H1 (cell line): ENCODE measurements around the gene NAT9. TPM values are rescaled to one million over a fixed set of nuclear protein-coding genes. Genes with fewer than 3 reads are reported as not detected.

Source experiments
- CTCF ChIA-PET: fragments of 300-600 bp; sonication (Branson Sonifier 250); formaldehyde crosslinking; loops from one replicate; lab custom pipeline; 2021; ENCODE audit not compliant: partially characterized antibody; lab: Charles Lee
- POLR2A ChIA-PET: fragments of 300-600 bp; sonication (Branson Sonifier 250); formaldehyde crosslinking; loops from one replicate; lab custom pipeline; 2021; ENCODE audit warnings: inconsistent platforms; ENCODE audit not compliant: partially characterized antibody; lab: Charles Lee
- DNase-seq, 2 experiments: peaks; one replicate each; pipeline versions ENCODE4 v3.0.0 to v3.0.0-alpha.2; 2010 to 2022; ENCODE audit warnings: low spot score in 2 of 2, low read depth in 1 of 2, mixed read lengths in 1 of 2
- FAIRE-seq: peaks from 2 replicates; lab custom pipeline; 2011; peaks lifted over from hg19 to GRCh38; lab: Jason Lieb, UNC
- H2AFZ ChIP-seq: 2 replicates; pipeline ENCODE4 v1.8.1; 2012; ENCODE audit warnings: low read length, inconsistent platforms
- H2AK5ac ChIP-seq: 2 replicates; pipeline ENCODE4 v1.6.1; 2013; ENCODE audit warnings: low read depth, low read length
- H2BK120ac ChIP-seq: replicated peaks from 2 replicates; pipeline ENCODE3; 2013; ENCODE audit warnings: low read depth, low read length, inconsistent platforms
- H2BK12ac ChIP-seq: 2 replicates; pipeline ENCODE4 v1.6.1; 2013; ENCODE audit warnings: low read depth, low read length
- H2BK15ac ChIP-seq: 2 replicates; pipeline ENCODE4 v1.6.1; 2013; ENCODE audit warnings: low read length
- H2BK20ac ChIP-seq: 2 replicates; pipeline ENCODE4 v1.6.1; 2013; ENCODE audit warnings: low read length
- H2BK5ac ChIP-seq: 2 replicates; pipeline ENCODE4 v1.6.1; 2013; ENCODE audit warnings: low read depth, low read length
- H3K14ac ChIP-seq: 2 replicates; pipeline ENCODE4 v1.6.1; 2013; ENCODE audit warnings: inconsistent platforms; ENCODE audit not compliant: insufficient read length
- H3K18ac ChIP-seq: 2 replicates; pipeline ENCODE4 v1.6.1; 2013; ENCODE audit warnings: low read length; ENCODE audit errors: extremely low read depth
- H3K23ac ChIP-seq: 2 replicates; pipeline ENCODE4 v1.6.1; 2013; ENCODE audit warnings: inconsistent platforms; ENCODE audit not compliant: insufficient read length
- H3K23me2 ChIP-seq: 2 replicates; pipeline ENCODE4 v1.6.1; 2013; ENCODE audit warnings: low read depth, low read length
- H3K27ac ChIP-seq: 2 replicates; pipeline ENCODE4 v1.6.1; 2011; ENCODE audit warnings: low read depth, low read length, inconsistent platforms
- H3K27me3 ChIP-seq, 4 experiments: replicated peaks in 1 of 4; 1 replicate in 1 of 4; 2 replicates in 3 of 4; pipeline versions ENCODE4 v1.6.1 to v1.8.1; 2011 to 2013; ENCODE audit warnings: low read length in 3 of 4, mild to moderate bottlenecking in 3 of 4, inconsistent platforms in 2 of 4, mixed read lengths in 2 of 4, moderate library complexity in 1 of 4; ENCODE audit not compliant: control insufficient read depth in 3 of 4, insufficient read depth in 3 of 4; ENCODE audit errors: extremely low read depth in 1 of 4
- H3K36me3 ChIP-seq, 4 experiments: 2 replicates each; pipeline versions ENCODE4 v1.6.1 to v1.8.1; 2011 to 2013; ENCODE audit warnings: mild to moderate bottlenecking in 4 of 4, low read length in 3 of 4, moderate library complexity in 2 of 4, control low read depth in 1 of 4, inconsistent platforms in 1 of 4; ENCODE audit not compliant: insufficient read depth in 4 of 4, control insufficient read depth in 2 of 4
- H3K4ac ChIP-seq: replicated peaks from 2 replicates; pipeline ENCODE3; 2013; ENCODE audit warnings: low read length, low read depth, mixed read lengths, inconsistent platforms; ENCODE audit not compliant: insufficient read length
- H3K4me1 ChIP-seq, 4 experiments: replicated peaks in 1 of 4; 1 replicate in 1 of 4; 2 replicates in 3 of 4; pipeline versions ENCODE4 v1.6.1 to v1.8.1; 2011 to 2013; ENCODE audit warnings: low read length in 3 of 4, inconsistent platforms in 2 of 4, mixed read lengths in 1 of 4; ENCODE audit not compliant: insufficient read depth in 4 of 4, control insufficient read depth in 3 of 4
- H3K4me2 ChIP-seq, 2 experiments: 2 replicates each; pipeline versions ENCODE4 v1.6.1 to v1.8.1; 2011 to 2013; ENCODE audit warnings: low read depth in 2 of 2, low read length in 2 of 2, control low read depth in 1 of 2, inconsistent platforms in 1 of 2, mild to moderate bottlenecking in 1 of 2; ENCODE audit not compliant: insufficient read depth in 1 of 2
- H3K4me3 ChIP-seq, 4 experiments: fragments of 200-600, 300-600 bp in 1 of 4; sonication (generic), shearing (Covaris generic), sonication (Bioruptor Twin) in 1 of 4; 2 replicates each; pipeline versions ENCODE4 v1.5.1 to v1.8.1; 2011 to 2016; ENCODE audit warnings: low read length in 4 of 4, low read depth in 3 of 4, control low read depth in 2 of 4, inconsistent platforms in 2 of 4, mild to moderate bottlenecking in 2 of 4, mixed read lengths in 1 of 4, moderate library complexity in 1 of 4; ENCODE audit not compliant: insufficient read depth in 2 of 4; ENCODE audit errors: extremely low read depth in 1 of 4
- H3K56ac ChIP-seq: replicated peaks from 2 replicates; pipeline ENCODE3; 2013; ENCODE audit warnings: low read depth, mild to moderate bottlenecking, mixed read lengths, low read length, inconsistent platforms; ENCODE audit not compliant: insufficient read length
- H3K79me1 ChIP-seq: 2 replicates; pipeline ENCODE4 v1.6.1; 2013; ENCODE audit warnings: low read depth, low read length, control low read depth
- H3K79me2 ChIP-seq, 2 experiments: 2 replicates each; pipeline versions ENCODE4 v1.6.1 to v1.8.1; 2012 to 2013; ENCODE audit warnings: low read length in 2 of 2, mild to moderate bottlenecking in 2 of 2, inconsistent platforms in 1 of 2; ENCODE audit not compliant: insufficient read depth in 2 of 2, control insufficient read depth in 1 of 2
- H3K9ac ChIP-seq, 4 experiments: replicated peaks in 1 of 4; 1 replicate in 1 of 4; 2 replicates in 3 of 4; pipeline versions ENCODE4 v1.6.1 to v1.8.1; 2011 to 2013; ENCODE audit warnings: low read depth in 3 of 4, low read length in 3 of 4, control low read depth in 2 of 4, mild to moderate bottlenecking in 2 of 4, moderate library complexity in 2 of 4, inconsistent platforms in 1 of 4; ENCODE audit errors: extremely low read depth in 1 of 4
- H3K9me3 ChIP-seq, 2 experiments: 2 replicates each; pipeline versions ENCODE4 v1.6.1 to v1.8.1; 2012 to 2013; ENCODE audit warnings: mild to moderate bottlenecking in 2 of 2, moderate library complexity in 2 of 2, control low read depth in 1 of 2, inconsistent platforms in 1 of 2, low read depth in 1 of 2, low read length in 1 of 2, mixed read lengths in 1 of 2; ENCODE audit not compliant: insufficient read depth in 2 of 2
- H4K20me1 ChIP-seq, 2 experiments: replicated peaks in 1 of 2; 2 replicates each; pipeline versions ENCODE3 to v1.8.1; 2011 to 2013; ENCODE audit warnings: inconsistent platforms in 2 of 2, low read length in 2 of 2, mild to moderate bottlenecking in 1 of 2; ENCODE audit not compliant: insufficient read depth in 2 of 2, control insufficient read depth in 1 of 2
- H4K5ac ChIP-seq: 2 replicates; pipeline ENCODE4 v1.6.1; 2013; ENCODE audit warnings: low read length, low read depth, mixed read lengths, inconsistent platforms; ENCODE audit not compliant: insufficient read length
- H4K8ac ChIP-seq: 2 replicates; pipeline ENCODE4 v1.8.0; 2013; ENCODE audit warnings: mild to moderate bottlenecking, moderate library complexity, low read length, inconsistent platforms; ENCODE audit not compliant: insufficient read depth; ENCODE audit errors: extremely low read depth
- H4K91ac ChIP-seq: replicated peaks from 2 replicates; pipeline ENCODE3; 2013; ENCODE audit warnings: low read length, mixed read lengths, inconsistent platforms; ENCODE audit not compliant: insufficient read length
- ASH2L ChIP-seq: fragments of 200-600, 300-600 bp; sonication (generic); IDR thresholded peaks from one replicate; pipeline ENCODE4 v1.7.1; 2017; ENCODE audit warnings: low read length
- CBX8 ChIP-seq: fragments of 300-800, 300-1000 bp; sonication (generic); IDR thresholded peaks from 2 replicates; pipeline ENCODE4 v1.7.1; 2016; ENCODE audit warnings: low read depth, low read length, borderline replicate concordance
- CREB1 ChIP-seq: IDR thresholded peaks from 2 replicates; pipeline ENCODE4 v1.6.1; 2012; ENCODE audit warnings: inconsistent platforms
- CTBP2 ChIP-seq: IDR thresholded peaks from 2 replicates; pipeline ENCODE4 v1.7.0; 2011; ENCODE audit warnings: borderline replicate concordance, mild to moderate bottlenecking, moderate library complexity, mixed read lengths, low read length; ENCODE audit not compliant: insufficient read depth, insufficient read length
- GTF2F1 ChIP-seq: IDR thresholded peaks from 2 replicates; pipeline ENCODE4 v1.6.1; 2012; ENCODE audit warnings: low read depth, low read length, improper control_type of control experiment, borderline replicate concordance
- KDM1A ChIP-seq: fragments of 200-600, 300-600 bp; sonication (generic); IDR thresholded peaks from 2 replicates; pipeline ENCODE4 v1.7.1; 2016; ENCODE audit warnings: mild to moderate bottlenecking, low read length, borderline replicate concordance
- KDM5A ChIP-seq: fragments of 200-600 bp; IDR thresholded peaks from 2 replicates; pipeline ENCODE4 v1.7.1; 2012; ENCODE audit warnings: mild to moderate bottlenecking, low read length, inconsistent platforms, mixed read lengths
- MAFK ChIP-seq: IDR thresholded peaks from 2 replicates; pipeline ENCODE4 v1.6.1; 2012; ENCODE audit warnings: low read depth, mild to moderate bottlenecking, improper control_type of control experiment, low read length
- NRF1 ChIP-seq: IDR thresholded peaks from 2 replicates; pipeline ENCODE4 v1.6.1; 2011; ENCODE audit warnings: mild to moderate bottlenecking, low read depth, low read length, improper control_type of control experiment
- RNF2 ChIP-seq: fragments of 200-900, 300-1000 bp; sonication (generic); IDR thresholded peaks from 2 replicates; pipeline ENCODE4 v1.7.1; 2016; ENCODE audit warnings: borderline replicate concordance, low read depth, mild to moderate bottlenecking, antibody characterized with exemption, low read length; ENCODE audit not compliant: poor library complexity, severe bottlenecking; ENCODE audit errors: missing control alignments
- RXRA ChIP-seq: IDR thresholded peaks from 2 replicates; pipeline ENCODE4 v1.6.1; 2011; ENCODE audit warnings: low read depth, mild to moderate bottlenecking, low read length, moderate library complexity; ENCODE audit not compliant: insufficient read depth
- SIN3A ChIP-seq, 2 experiments: IDR thresholded peaks in 1 of 2; conservative IDR thresholded peaks in 1 of 2; 2 replicates each; pipeline ENCODE4 v1.6.1; 2011 to 2012; ENCODE audit warnings: low read length in 2 of 2, improper control_type of control experiment in 1 of 2, low read depth in 1 of 2, mild to moderate bottlenecking in 1 of 2
- TAF1 ChIP-seq: IDR thresholded peaks from 2 replicates; pipeline ENCODE4 v1.6.1; 2011; ENCODE audit warnings: mild to moderate bottlenecking, low read depth, low read length
- TBP ChIP-seq: IDR thresholded peaks from 2 replicates; pipeline ENCODE4 v1.6.1; 2011; ENCODE audit warnings: low read depth, low read length, improper control_type of control experiment
- WGBS, 2 experiments: shearing (Covaris generic) in 1 of 2; methylation state at CpG; one replicate each; pipeline versions ENCODE4 v1.1.6 to v1.1.7; 2013 to 2015; ENCODE audit warnings: low lambda C conversion rate in 2 of 2, mixed read lengths in 2 of 2, inconsistent platforms in 1 of 2, low coverage in 1 of 2, missing lambda C conversion rate in 1 of 2; ENCODE audit not compliant: insufficient replicate concordance in 2 of 2, insufficient coverage in 1 of 2, insufficient read length in 1 of 2; ENCODE audit errors: extremely low coverage in 1 of 2, missing lambda C conversion rate in 1 of 2; 5-methylcytosine and 5-hydroxymethylcytosine counted together
- polyA plus RNA-seq, 7 experiments: library from polyadenylated mRNA; depleted of rRNA in 3 of 7; stranded (reverse) in 5 of 7; unstranded in 2 of 7; fragments of >200 nt in 5 of 7; fragments of 200-250 nt in 2 of 7; gene quantifications; 1 replicate in 5 of 7; 2 replicates in 1 of 7; 4 replicates in 1 of 7; pipeline versions ENCODE4 v1.2.1 to v1.2.3, GENCODE V29; 2011 to 2013; ENCODE audit warnings: missing spikeins in 2 of 7, mixed read lengths in 2 of 7
- total RNA-seq: library from RNA; stranded (reverse); fragmentation: NEBNext Ultra II Directional; extraction: Animal tissue kit (Norgen Biotek cat#: 25700); gene quantifications from 2 replicates; pipeline ENCODE4 v1.2.1, GENCODE V29; 2021

Gene NAT9
- total and polyA plus RNA-seq, 2 of the 8 experiments (the other 6 are each of a cell fraction or from before 2014, with no cell fraction given) = 32.3 to 42.7 TPM

- no peak overlapping the region for H3K23ac ChIP-seq
- no peaks in the 10 kb centered on the region for H3K9me3 ChIP-seq
- H3K4me3 ChIP-seq = no peak overlapping the region
- H3K27ac ChIP-seq = no peak overlapping the region
- H3K56ac ChIP-seq = no peak overlapping the region
- no peak overlapping the region for H4K8ac ChIP-seq
- FAIRE-seq = no peak
- WGBS, 2 experiments = 88% methylated on average over 5 of the region's 5 CpGs; no CpG with 5 or more reads in 1 of the 2 experiments
- no peaks in the 10 kb centered on the region for H3K27me3 ChIP-seq
- H3K4me2 ChIP-seq = no peak overlapping the region
- peaks cover 0 to 9% (median 6%) of the 10 kb centered on the region in 4 experiments; a peak in 5 of 7 replicates for H3K4me1 ChIP-seq
- H4K91ac ChIP-seq = no peak overlapping the region
- no peak overlapping the region for H2BK20ac ChIP-seq
- peaks cover 2 to 7% of the 10 kb centered on the region in 2 experiments for H4K20me1 ChIP-seq
- no peak overlapping the region for H2BK15ac ChIP-seq
- H2AK5ac ChIP-seq = no peak overlapping the region
- H3K36me3 ChIP-seq = peaks cover 0 to 9% (median under 1%) of the 10 kb centered on the region in 4 experiments; a peak in 4 of 8 replicates
- H2BK12ac ChIP-seq = no peak overlapping the region
- H3K18ac ChIP-seq = no peak overlapping the region
- H2BK5ac ChIP-seq = no peak overlapping the region
- no peak overlapping the region for H3K4ac ChIP-seq
- peaks cover 9% of the 10 kb centered on the region for H3K23me2 ChIP-seq
- H3K9ac ChIP-seq = no peak overlapping the region
- POLR2A ChIA-PET = interaction anchor here (0.6 to 1.3 kb wide), 2 partner anchors 12 to 29 kb away, joined by 3 to 5 read pairs; no protein-coding TSS in a partner anchor
- DNase-seq = no peak
- H3K79me1 ChIP-seq = peaks cover 13% of the 10 kb centered on the region
- no peak overlapping the region for H3K14ac ChIP-seq
- CTCF ChIA-PET = interaction anchor here (1.0 to 99.6 kb wide), 12 partner anchors 8 to 80 kb away, joined by 3 to 2981 read pairs (median 7); partner anchors contain the start of genes FDXR, GRIN2C, NHERF1 and RAB37
- no peak overlapping the region for H2AFZ ChIP-seq
- peaks cover 0 to 24% of the 10 kb centered on the region in 2 experiments; a peak in 2 of 4 replicates for H3K79me2 ChIP-seq
- no peak overlapping the region for H4K5ac ChIP-seq
- H2BK120ac ChIP-seq = no peak overlapping the region
- no peak for TF ChIP-seq KDM1A
- TF ChIP-seq CREB1 = no peak
- no peak for TF ChIP-seq CTBP2
- TF ChIP-seq MAFK = no peak
- TF ChIP-seq ASH2L = no peak
- no peak for TF ChIP-seq CBX8
- TF ChIP-seq TAF1 = no peak
- TF ChIP-seq SIN3A (conservative IDR thresholded peaks at IDR 0.05 in 1 of 2, IDR thresholded peaks at IDR 0.05 in 1 of 2; ENCODE audit: low read depth in 1 of 2, low read length in 2 of 2) = no peak
- TF ChIP-seq KDM5A = no peak
- no peak for TF ChIP-seq TBP
- no peak for TF ChIP-seq NRF1
- TF ChIP-seq GTF2F1 = no peak
- TF ChIP-seq RXRA = no peak
- TF ChIP-seq RNF2 = no peak
Observed at GRCh38 chr17:74778960-74779359, 2.8 kb upstream of the NAT9 start.
